Heart left ventricle (tissue), 16 donors: ENCODE results near the gene IL17RA. TPM values are rescaled to one million over a fixed set of nuclear protein-coding genes. Genes with fewer than 3 reads are reported as not detected.

Experiments used
- ATAC-seq, 4 donors: fragments of 200-7000 bp; cut with Tn5 transposase; one replicate each; pipeline ENCODE4 v1.9.1; 2020 to 2022; ENCODE audit warnings: moderate library complexity in 4 of 4, mild to moderate bottlenecking in 3 of 4, moderate number of reproducible peaks in 1 of 4
- DNase-seq, 5 donors: peaks; one replicate each; pipeline ENCODE4 v3.0.0-alpha.2; 2020
- H3K27ac ChIP-seq, 12 donors: fragments of 200-600 bp; sonication (generic) in 4 of 12; one replicate each; pipeline versions ENCODE4 v1.5.0 to v1.8.0; 2016 to 2022; ENCODE audit warnings: mild to moderate bottlenecking in 2 of 12
- H3K27me3 ChIP-seq, 9 donors: fragments of 200-600 bp; sonication (generic) in 2 of 9; one replicate each; pipeline versions ENCODE4 v1.5.1 to v1.8.0; 2016 to 2022; ENCODE audit warnings: mild to moderate bottlenecking in 3 of 9
- H3K36me3 ChIP-seq, 9 donors: fragments of 200-600 bp; sonication (generic) in 2 of 9; one replicate each; pipeline versions ENCODE4 v1.5.0 to v1.8.0; 2018 to 2022; ENCODE audit warnings: mild to moderate bottlenecking in 2 of 9
- H3K4me1 ChIP-seq, 12 donors: fragments of 200-600 bp; sonication (generic) in 4 of 12; one replicate each; pipeline versions ENCODE4 v1.5.0 to v1.8.0; 2016 to 2022; ENCODE audit warnings: mild to moderate bottlenecking in 3 of 12
- H3K4me3 ChIP-seq, 12 donors: fragments of 200-600 bp; sonication (generic) in 4 of 12; one replicate each; pipeline versions ENCODE4 v1.5.0 to v1.8.0; 2017 to 2022; ENCODE audit warnings: mild to moderate bottlenecking in 9 of 12, moderate library complexity in 4 of 12
- H3K9me3 ChIP-seq, 12 donors: fragments of 200-600 bp; sonication (generic) in 4 of 12; one replicate each; pipeline versions ENCODE4 v1.5.0 to v1.8.0; 2016 to 2022; ENCODE audit warnings: mild to moderate bottlenecking in 1 of 12
- POLR2A ChIP-seq, 2 donors: fragments of 450-650 bp; IDR thresholded peaks; one replicate each; pipeline ENCODE4 v1.6.1; 2017; ENCODE audit warnings: antibody characterized with exemption in 2 of 2, mild to moderate bottlenecking in 2 of 2, moderate library complexity in 2 of 2
- WGBS, 4 donors: extraction: QIAGEN DNeasy Blood & Tissue Kit in 2 of 4; methylation state at CpG; one replicate each; pipeline versions ENCODE4 v1.1.5 to v1.1.7; 2013 to 2018; 5-methylcytosine and 5-hydroxymethylcytosine counted together
- intact Hi-C, 10 donors: fragments of 100-400 bp; cut with DNase I; formaldehyde crosslinking; loops; one replicate each; pipeline versions ENCODE4 v1.11.1 to v1.14.2; 2022
- polyA plus RNA-seq, 2 donors: library from polyadenylated mRNA; stranded (reverse); fragments of 200-250 nt; gene quantifications; one replicate each; pipeline ENCODE4 v1.2.3, GENCODE V29; 2013
- total RNA-seq, 9 donors: library from RNA; depleted of rRNA in 2 of 9; stranded (reverse); fragments of >200 nt in 2 of 9; fragmentation: NEBNext Ultra II Directional in 3 of 9; extraction: Animal tissue kit (Norgen Biotek cat#: 25700) in 3 of 9; gene quantifications; one replicate each; pipeline versions ENCODE4 v1.1.0 to v1.2.4, GENCODE V29; 2016 to 2023
- TF ChIP-seq, protein P1 (sequence below), 12 donors: fragments of 200-600 bp; sonication (generic) in 4 of 12; IDR thresholded peaks; one replicate each; pipeline versions ENCODE4 v1.5.0 to v1.8.0; 2018 to 2022; ENCODE audit warnings: antibody characterized with exemption in 12 of 12, mild to moderate bottlenecking in 5 of 12
- donor health status: ischemic (EF 13 %, LVEDD 7.1; RV severe dilation, severe dysfunction).
- donor health status: healthy with polysubstance abuse.
- donor health status: DM: no; HTN: yes; CAD: no.
- donor health status: DM: no; HTN: no; CAD: no.
- donor health status: ischemic (EF 25% LVEDD 6.9; RV normal size, moderate dysfunction).
- donor health status: ischemic (EF 25% LVEDD 5.7; RV mildly dilated, moderate dysfunction).
- donor health status: healthy.
- donor health status: DM: yes; HTN: yes; CAD: no.
- donor health status: ischemic (EF 35%, LVEDD 5.7; RV mildly dilated, moderate dysfunction).
- donor health status: nonischemic (EF 11% LVEDD 7.7; RV severe dilation, severe dysfunction).
- donor health status: DM: yes; HTN: yes; CAD: no.
- donor health status: PGD.
- donor health status: ischemic (EF 29% LVEDD 5.4; RV normal size, mild dysfunction).
- donor health status: nonischemic (EF 23%, LVEDD 6.1; RV moderate dilation, normal function).

IL17RA gene
- total and polyA plus RNA-seq, 11 donors, result 3.1 to 23.1 (median 8.8) TPM

DNA sequence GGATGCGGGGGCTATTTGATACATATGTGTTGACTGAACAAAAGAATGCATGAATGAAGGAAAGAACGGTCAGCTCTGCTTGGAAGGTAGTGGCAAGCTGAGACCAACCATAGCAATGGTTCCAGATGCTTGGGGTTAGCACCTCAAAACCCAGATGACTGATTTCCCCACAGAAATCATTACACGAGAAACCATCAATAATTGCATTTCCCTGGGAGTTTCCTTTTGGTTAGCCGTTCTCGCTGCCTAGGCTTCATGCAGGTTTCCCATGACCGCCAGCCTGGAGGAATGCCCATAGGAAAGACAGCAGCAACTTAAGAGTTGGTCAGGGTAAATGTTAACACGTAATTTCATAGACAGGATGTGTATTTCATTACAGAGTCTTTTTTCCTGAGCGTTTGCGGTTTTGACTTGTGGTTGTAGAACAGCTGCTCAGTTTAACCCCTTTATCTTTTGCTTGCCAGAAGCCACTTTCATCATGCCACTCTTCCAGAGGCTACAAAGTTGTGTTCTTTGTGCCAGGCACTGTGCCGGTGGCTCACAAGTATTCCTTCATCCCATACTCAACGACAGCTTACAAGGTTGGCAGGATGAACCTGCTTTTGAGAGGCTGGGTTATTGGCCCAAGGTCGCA, 2.8 kb downstream of the IL17RA start:
- Histone ChIP-seq H3K27me3 (no peaks in the 10 kb centered on the region), H3K27ac (peak overlapping the region in 1 of 12 donors; percentile 98), H3K4me1 (peaks cover 0 to 67% (median 16%) of the 10 kb centered on the region in 12 donors), H3K4me3 (peak overlapping the region in 2 of 12 donors; percentile 13 to 98), H3K9me3 (no peaks in the 10 kb centered on the region), H3K36me3 (no peaks in the 10 kb centered on the region)
- DNase-seq, result peak in 1 of 5 donors; percentile 2
- ATAC-seq, result no peak
- TF ChIP-seq POLR2A (IDR thresholded peaks at IDR 0.05), result no peak
- TF ChIP-seq, protein P1, sequence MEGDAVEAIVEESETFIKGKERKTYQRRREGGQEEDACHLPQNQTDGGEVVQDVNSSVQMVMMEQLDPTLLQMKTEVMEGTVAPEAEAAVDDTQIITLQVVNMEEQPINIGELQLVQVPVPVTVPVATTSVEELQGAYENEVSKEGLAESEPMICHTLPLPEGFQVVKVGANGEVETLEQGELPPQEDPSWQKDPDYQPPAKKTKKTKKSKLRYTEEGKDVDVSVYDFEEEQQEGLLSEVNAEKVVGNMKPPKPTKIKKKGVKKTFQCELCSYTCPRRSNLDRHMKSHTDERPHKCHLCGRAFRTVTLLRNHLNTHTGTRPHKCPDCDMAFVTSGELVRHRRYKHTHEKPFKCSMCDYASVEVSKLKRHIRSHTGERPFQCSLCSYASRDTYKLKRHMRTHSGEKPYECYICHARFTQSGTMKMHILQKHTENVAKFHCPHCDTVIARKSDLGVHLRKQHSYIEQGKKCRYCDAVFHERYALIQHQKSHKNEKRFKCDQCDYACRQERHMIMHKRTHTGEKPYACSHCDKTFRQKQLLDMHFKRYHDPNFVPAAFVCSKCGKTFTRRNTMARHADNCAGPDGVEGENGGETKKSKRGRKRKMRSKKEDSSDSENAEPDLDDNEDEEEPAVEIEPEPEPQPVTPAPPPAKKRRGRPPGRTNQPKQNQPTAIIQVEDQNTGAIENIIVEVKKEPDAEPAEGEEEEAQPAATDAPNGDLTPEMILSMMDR (IDR thresholded peaks at IDR 0.05), result no peak
- WGBS, 4 donors, result 69 to 84% (median 77%) methylated on average over 12 of the region's 12 CpGs
- intact Hi-C loops, result loop anchor here in 4 of 10 donors (5.0 to 10.0 kb wide), 4 partner anchors 70 to 557 kb away; partner anchors contain the start of gene HDHD5 (in 1 of the 4)

DNA sequence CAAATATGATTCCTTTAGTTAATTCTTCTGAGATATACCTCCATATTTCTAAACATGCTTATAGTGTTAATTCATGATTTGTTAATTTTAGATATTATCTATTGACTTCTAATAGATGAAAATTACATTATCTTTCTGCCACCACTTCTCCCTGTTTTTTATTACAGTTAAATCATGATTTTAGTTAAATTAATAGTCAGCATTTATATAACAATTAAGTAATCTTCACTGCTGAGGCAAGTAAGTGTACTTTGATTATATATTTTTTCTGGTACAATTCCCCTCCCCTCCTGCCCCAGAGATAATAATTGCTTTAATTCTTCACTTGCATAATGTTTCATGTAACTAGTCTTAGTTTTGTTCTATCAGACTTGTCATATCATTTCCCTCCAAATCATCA, 5.8 kb downstream of the IL17RA start:
- ATAC-seq (no peak), DNase-seq (no peak)
- Histone ChIP-seq H3K27me3 (no peaks in the 10 kb centered on the region), H3K9me3 (no peaks in the 10 kb centered on the region), H3K36me3 (no peaks in the 10 kb centered on the region), H3K4me1 (peaks cover 0 to 75% (median 11%) of the 10 kb centered on the region in 12 donors), H3K27ac (no peak overlapping the region), H3K4me3 (no peak overlapping the region)
- TF ChIP-seq POLR2A (IDR thresholded peaks at IDR 0.05), result no peak
- TF ChIP-seq, protein P1 (IDR thresholded peaks at IDR 0.05), result no peak
- intact Hi-C loops, result loop anchor here in 2 of 10 donors (5.0 to 10.0 kb wide), 2 partner anchors 54 to 67 kb away; partner anchors contain the start of gene HDHD5 (in 1 of the 2)

DNA sequence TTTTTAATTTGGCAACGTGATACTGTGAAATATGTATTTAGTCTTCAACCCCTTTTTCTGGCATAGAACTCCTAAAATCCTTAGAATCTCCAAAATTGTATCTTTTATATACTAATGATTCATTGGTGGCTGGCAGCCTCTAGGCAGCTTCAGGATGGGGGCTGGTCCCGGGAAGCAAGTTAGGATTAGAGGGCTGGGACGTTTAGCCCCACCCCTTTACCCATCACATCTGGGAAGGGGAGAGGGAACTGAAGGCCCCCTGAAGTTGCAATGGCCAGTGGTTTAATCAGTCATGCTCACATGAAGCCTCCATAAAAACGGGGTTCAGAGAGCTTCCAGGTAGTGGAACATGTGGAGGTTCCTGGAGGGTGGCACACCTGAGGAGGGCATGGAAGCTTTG, 7.1 kb downstream of the IL17RA start:
- ATAC-seq (no peak), DNase-seq (no peak)
- H3K4me3 ChIP-seq, result no peak overlapping the region
- no peak overlapping the region for H3K27ac ChIP-seq
- intact Hi-C loops, result loop anchor here in 2 of 10 donors (5.0 to 10.0 kb wide), 2 partner anchors 53 to 65 kb away; partner anchors contain the start of gene HDHD5 (in 1 of the 2)
- H3K4me1 ChIP-seq, result peaks cover 0 to 75% (median 3%) of the 10 kb centered on the region in 12 donors
- 64 to 79% (median 70%) methylated on average over 4 of the region's 4 CpGs for WGBS, 4 donors
- no peak for TF ChIP-seq POLR2A (IDR thresholded peaks at IDR 0.05)
- TF ChIP-seq, protein P1 (IDR thresholded peaks at IDR 0.05), result no peak
- H3K9me3 ChIP-seq, result no peaks in the 10 kb centered on the region
- peaks cover 0 to 1% (median 0%) of the 10 kb centered on the region in 9 donors for H3K36me3 ChIP-seq
- H3K27me3 ChIP-seq, result no peaks in the 10 kb centered on the region

DNA sequence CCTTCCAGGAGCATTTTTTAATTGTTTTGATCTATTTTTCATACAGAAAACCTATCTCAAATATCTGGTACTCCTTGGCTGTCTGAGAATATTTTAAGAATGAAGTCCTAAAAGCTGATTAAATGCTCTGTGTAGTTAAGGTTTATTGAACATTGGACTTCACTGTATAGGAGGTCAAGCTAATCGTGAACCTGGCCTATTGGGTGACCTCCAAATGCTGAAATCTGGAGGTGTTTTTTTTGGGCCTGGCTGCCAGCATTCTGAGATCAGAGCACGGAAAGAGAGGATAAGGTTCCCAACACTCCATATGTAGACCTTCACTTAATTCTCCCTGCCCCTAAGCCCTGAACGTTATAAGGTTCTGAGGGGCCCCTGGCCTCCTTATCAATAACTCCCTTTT, 8.3 kb downstream of the IL17RA start:
- Histone ChIP-seq H3K4me3 (no peak overlapping the region), H3K27me3 (no peaks in the 10 kb centered on the region), H3K27ac (no peak overlapping the region), H3K9me3 (no peaks in the 10 kb centered on the region), H3K4me1 (peaks cover 0 to 76% (median 0%) of the 10 kb centered on the region in 12 donors), H3K36me3 (peaks cover 0 to 13% (median 6%) of the 10 kb centered on the region in 9 donors)
- DNase-seq, result no peak
- intact Hi-C loops, result loop anchor here in 2 of 10 donors (5.0 to 10.0 kb wide), 2 partner anchors 52 to 64 kb away; partner anchors contain the start of gene HDHD5 (in 1 of the 2)
- 51 to 74% (median 62%) methylated on average over 3 of the region's 3 CpGs for WGBS, 4 donors
- TF ChIP-seq, protein P1 (IDR thresholded peaks at IDR 0.05), result no peak
- TF ChIP-seq POLR2A (IDR thresholded peaks at IDR 0.05), result no peak
- ATAC-seq, result no peak
